Endothelial cell of umbilical vein (primary cell): ENCODE data around the gene TANGO2.

ENCODE experiments used
- EZH2 ChIP-seq: IDR thresholded peaks from 2 replicates; pipeline ENCODE4 v1.6.1; 2012; ENCODE audit warnings: borderline replicate concordance, low read depth, mild to moderate bottlenecking, moderate library complexity, low read length, inconsistent platforms; ENCODE audit not compliant: severe bottlenecking
- GATA2 ChIP-seq: IDR thresholded peaks from 2 replicates; pipeline ENCODE4 v1.7.0; 2011; ENCODE audit warnings: low read depth, mild to moderate bottlenecking, moderate library complexity, mixed read lengths, low read length; ENCODE audit not compliant: insufficient read length, insufficient read depth
- MYC ChIP-seq: IDR thresholded peaks from one replicate; pipeline ENCODE4 v1.6.1; 2011; ENCODE audit warnings: mild to moderate bottlenecking, low read depth, low read length
- POLR2A ChIP-seq: IDR thresholded peaks from 2 replicates; pipeline ENCODE4 v1.6.1; 2012; ENCODE audit warnings: low read depth, mild to moderate bottlenecking, control low read depth, low read length
- POLR2AphosphoS5 ChIP-seq: IDR thresholded peaks from 2 replicates; pipeline ENCODE4 v1.6.1; 2012; ENCODE audit warnings: low read depth, mild to moderate bottlenecking, control low read depth, low read length, moderate library complexity; ENCODE audit not compliant: insufficient read depth
- TF ChIP-seq, protein P1 (sequence below), 2 donors: IDR thresholded peaks; 1 replicate in 1 of 2; 2 replicates in 1 of 2; pipeline ENCODE4 v1.5.1; 2011; ENCODE audit warnings: low read length in 2 of 2, mild to moderate bottlenecking in 2 of 2, moderate library complexity in 2 of 2, control low read depth in 1 of 2, inconsistent platforms in 1 of 2, low read depth in 1 of 2; ENCODE audit not compliant: insufficient read depth in 1 of 2; ENCODE audit errors: extremely low read depth in 1 of 2
- TF ChIP-seq, protein P2 (sequence below): IDR thresholded peaks from 2 replicates; pipeline ENCODE4 v1.6.1; 2011; ENCODE audit not compliant: insufficient read depth, insufficient read length

- TF ChIP-seq, protein P1, sequence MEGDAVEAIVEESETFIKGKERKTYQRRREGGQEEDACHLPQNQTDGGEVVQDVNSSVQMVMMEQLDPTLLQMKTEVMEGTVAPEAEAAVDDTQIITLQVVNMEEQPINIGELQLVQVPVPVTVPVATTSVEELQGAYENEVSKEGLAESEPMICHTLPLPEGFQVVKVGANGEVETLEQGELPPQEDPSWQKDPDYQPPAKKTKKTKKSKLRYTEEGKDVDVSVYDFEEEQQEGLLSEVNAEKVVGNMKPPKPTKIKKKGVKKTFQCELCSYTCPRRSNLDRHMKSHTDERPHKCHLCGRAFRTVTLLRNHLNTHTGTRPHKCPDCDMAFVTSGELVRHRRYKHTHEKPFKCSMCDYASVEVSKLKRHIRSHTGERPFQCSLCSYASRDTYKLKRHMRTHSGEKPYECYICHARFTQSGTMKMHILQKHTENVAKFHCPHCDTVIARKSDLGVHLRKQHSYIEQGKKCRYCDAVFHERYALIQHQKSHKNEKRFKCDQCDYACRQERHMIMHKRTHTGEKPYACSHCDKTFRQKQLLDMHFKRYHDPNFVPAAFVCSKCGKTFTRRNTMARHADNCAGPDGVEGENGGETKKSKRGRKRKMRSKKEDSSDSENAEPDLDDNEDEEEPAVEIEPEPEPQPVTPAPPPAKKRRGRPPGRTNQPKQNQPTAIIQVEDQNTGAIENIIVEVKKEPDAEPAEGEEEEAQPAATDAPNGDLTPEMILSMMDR (IDR thresholded peaks at IDR 0.05; ENCODE audit: extremely low read depth in 1 of 2, insufficient read depth in 1 of 2, low read depth in 1 of 2, low read length in 2 of 2) = no peak
- TF ChIP-seq POLR2A (no peak), EZH2 (no peak), GATA2 (no peak), POLR2AphosphoS5 (no peak), MYC (no peak)
- TF ChIP-seq, protein P2, sequence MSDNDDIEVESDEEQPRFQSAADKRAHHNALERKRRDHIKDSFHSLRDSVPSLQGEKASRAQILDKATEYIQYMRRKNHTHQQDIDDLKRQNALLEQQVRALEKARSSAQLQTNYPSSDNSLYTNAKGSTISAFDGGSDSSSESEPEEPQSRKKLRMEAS = no peak
These were observed 33.3 kb upstream of the TANGO2 start for GRCh38 chr22:19987394-19988306.
